Osteocyte (in vitro differentiated cells): ENCODE results near the gene ZNF675. TPM values are rescaled to one million over a fixed set of nuclear protein-coding genes. Genes with fewer than 3 reads are reported as not detected.
"Not testable (repeated sequence)": the region's sequence is repeated elsewhere in the genome, so short reads cannot be mapped to it uniquely, and the experiment has no call there.

Experiments
- DNase-seq: peaks from one replicate; pipeline ENCODE4 v3.0.0; 2021; ENCODE audit warnings: mixed read lengths; ENCODE audit not compliant: unreplicated experiment; ENCODE audit errors: extremely low spot score
- H3K27ac Mint-ChIP-seq: one replicate; pipeline ENCODE4 v1.8.0; 2021; ENCODE audit warnings: mild to moderate bottlenecking, mixed read lengths; ENCODE audit not compliant: unreplicated experiment
- H3K27me3 Mint-ChIP-seq: one replicate; pipeline ENCODE4 v1.8.0; 2021; ENCODE audit warnings: mixed read lengths; ENCODE audit not compliant: unreplicated experiment
- H3K36me3 Mint-ChIP-seq: one replicate; pipeline ENCODE4 v1.8.0; 2021; ENCODE audit warnings: mixed read lengths; ENCODE audit not compliant: unreplicated experiment
- H3K4me1 Mint-ChIP-seq: one replicate; pipeline ENCODE4 v1.8.0; 2021; ENCODE audit warnings: mixed read lengths; ENCODE audit not compliant: unreplicated experiment
- H3K4me3 Mint-ChIP-seq: one replicate; pipeline ENCODE4 v1.8.0; 2021; ENCODE audit warnings: mild to moderate bottlenecking, moderate library complexity, mixed read lengths; ENCODE audit not compliant: unreplicated experiment
- H3K9me3 Mint-ChIP-seq: one replicate; pipeline ENCODE4 v1.8.0; 2021; ENCODE audit warnings: mixed read lengths; ENCODE audit not compliant: unreplicated experiment
- total RNA-seq: library from RNA; stranded (reverse); gene quantifications from 2 replicates; pipeline ENCODE4 v1.2.1, GENCODE V29; 2021
- TF ChIP-seq, protein P1 (sequence below): fragments of 200-600 bp; sonication (generic); IDR thresholded peaks from 2 replicates; pipeline ENCODE4 v1.5.0; 2021; ENCODE audit warnings: antibody characterized with exemption, mild to moderate bottlenecking, moderate library complexity

The ZNF675 gene
- total RNA-seq, 1 donor from 2014 or later, result 8.2 TPM

DNA sequence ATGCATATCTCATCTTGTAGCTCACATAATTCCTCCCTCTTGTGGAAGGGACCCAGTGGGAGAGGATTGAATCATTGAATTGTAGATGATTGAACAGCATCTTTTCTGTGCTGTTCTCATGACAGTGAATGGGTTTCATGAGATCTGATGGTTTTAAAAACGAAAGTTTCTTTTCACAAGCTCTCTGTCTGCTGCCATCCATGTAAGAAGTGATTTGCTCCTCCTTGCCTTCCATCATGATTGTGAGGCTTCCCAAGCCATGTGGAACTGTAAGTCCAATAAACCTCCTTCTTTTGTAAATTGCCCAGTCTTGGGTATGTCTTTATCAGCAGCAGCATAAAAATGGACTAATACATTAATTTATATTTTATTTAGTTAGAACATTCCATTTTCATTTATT, 19.6 kb upstream of the ZNF675 start:
- Mint-ChIP-seq H3K4me3 (no peak overlapping the region), H3K27me3 (no peaks in the 10 kb centered on the region), H3K27ac (no peak overlapping the region), H3K9me3 (peaks cover 20% of the 10 kb centered on the region), H3K4me1 (no peaks in the 10 kb centered on the region), H3K36me3 (no peaks in the 10 kb centered on the region)
- DNase-seq, result no peak
- TF ChIP-seq, protein P1, sequence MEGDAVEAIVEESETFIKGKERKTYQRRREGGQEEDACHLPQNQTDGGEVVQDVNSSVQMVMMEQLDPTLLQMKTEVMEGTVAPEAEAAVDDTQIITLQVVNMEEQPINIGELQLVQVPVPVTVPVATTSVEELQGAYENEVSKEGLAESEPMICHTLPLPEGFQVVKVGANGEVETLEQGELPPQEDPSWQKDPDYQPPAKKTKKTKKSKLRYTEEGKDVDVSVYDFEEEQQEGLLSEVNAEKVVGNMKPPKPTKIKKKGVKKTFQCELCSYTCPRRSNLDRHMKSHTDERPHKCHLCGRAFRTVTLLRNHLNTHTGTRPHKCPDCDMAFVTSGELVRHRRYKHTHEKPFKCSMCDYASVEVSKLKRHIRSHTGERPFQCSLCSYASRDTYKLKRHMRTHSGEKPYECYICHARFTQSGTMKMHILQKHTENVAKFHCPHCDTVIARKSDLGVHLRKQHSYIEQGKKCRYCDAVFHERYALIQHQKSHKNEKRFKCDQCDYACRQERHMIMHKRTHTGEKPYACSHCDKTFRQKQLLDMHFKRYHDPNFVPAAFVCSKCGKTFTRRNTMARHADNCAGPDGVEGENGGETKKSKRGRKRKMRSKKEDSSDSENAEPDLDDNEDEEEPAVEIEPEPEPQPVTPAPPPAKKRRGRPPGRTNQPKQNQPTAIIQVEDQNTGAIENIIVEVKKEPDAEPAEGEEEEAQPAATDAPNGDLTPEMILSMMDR, result no peak

DNA sequence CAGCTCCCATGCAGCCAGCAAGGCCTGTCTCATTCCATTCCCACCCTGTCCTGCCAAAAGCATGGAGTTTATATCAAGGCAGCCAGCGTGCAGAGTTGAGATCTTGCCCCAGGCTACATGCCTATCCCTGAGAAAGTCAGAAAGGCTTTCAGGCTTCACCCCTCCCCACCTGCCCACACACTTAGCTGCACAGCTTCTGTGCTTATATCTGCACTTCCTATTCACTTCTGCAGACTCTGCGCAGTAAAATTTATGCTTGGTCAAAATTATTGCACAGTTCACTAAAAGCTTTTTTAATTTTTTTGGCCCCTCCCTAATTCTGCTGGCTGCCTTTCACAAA, 12.5 kb upstream of the ZNF675 start:
- no peak overlapping the region for H3K27ac Mint-ChIP-seq
- TF ChIP-seq, protein P1, result no peak
- peak; percentile 54 for DNase-seq
- H3K9me3 Mint-ChIP-seq, result peaks cover 35% of the 10 kb centered on the region
- H3K4me3 Mint-ChIP-seq, result no peak overlapping the region
- H3K4me1 Mint-ChIP-seq, result no peaks in the 10 kb centered on the region
- H3K36me3 Mint-ChIP-seq, result no peaks in the 10 kb centered on the region
- no peaks in the 10 kb centered on the region for H3K27me3 Mint-ChIP-seq

DNA sequence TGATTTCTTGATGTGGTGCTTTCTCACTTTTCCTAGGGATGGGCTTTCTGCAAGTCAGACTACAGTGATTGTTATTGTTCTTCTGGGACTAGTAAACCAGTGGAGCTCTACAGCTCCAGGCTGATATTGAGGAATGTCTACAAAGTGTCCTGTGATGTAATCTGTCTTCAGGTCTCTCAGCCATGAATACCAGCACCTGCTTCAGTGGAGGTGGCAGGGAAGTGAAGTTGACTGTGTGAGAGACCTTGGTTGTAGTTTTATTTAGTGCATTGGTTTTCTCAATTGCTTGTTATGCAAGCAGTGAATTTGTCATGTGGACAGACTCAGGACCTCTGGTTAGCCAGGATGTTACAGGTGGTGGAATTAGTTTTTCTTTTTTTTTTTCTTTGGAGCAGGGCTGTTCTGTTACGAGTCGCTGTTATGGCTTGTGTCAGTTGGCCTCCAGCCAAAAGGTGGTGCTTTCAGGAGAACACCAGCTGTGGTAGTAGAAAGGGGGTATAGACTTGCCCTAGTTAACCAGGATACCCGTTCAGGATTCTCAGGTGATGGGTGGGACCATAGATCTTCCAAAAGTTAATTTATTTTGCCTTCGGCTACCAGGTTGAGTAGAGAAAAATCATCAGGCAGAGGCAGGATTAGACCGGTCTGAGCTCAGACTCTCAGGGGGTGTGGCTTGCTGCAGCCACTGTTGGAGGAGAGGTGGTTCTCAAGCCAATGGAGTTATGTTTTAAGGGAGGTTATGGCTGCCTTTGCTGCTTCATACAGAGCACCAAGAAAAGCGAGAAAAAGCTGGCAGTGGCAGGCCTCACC, 11.9 kb upstream of the ZNF675 start:
- Mint-ChIP-seq H3K27me3 (no peaks in the 10 kb centered on the region), H3K36me3 (no peaks in the 10 kb centered on the region), H3K27ac (no peak overlapping the region), H3K4me3 (no peak overlapping the region), H3K4me1 (no peaks in the 10 kb centered on the region), H3K9me3 (peaks cover 35% of the 10 kb centered on the region)
- TF ChIP-seq, protein P1, result no peak
- DNase-seq, result peak; percentile 57

DNA sequence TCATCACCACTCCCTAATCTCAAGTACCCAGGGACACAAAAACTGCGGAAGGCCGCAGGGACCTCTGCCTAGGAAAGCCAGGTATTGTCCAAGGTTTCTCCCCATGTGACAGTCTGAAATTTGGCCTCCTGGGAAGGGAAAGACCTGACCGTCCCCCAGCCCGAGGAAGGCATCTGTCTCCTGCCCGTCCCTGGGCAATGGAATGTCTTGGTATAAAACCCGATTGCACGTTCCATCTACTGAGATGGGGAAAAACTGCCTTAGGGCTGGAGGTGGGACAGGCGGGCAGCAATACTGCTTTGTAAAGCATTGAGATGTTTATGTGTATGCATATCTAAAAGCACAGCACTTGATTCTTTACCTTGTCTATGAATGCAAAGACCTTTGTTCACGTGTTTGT, 5.9 kb upstream of the ZNF675 start:
- peaks cover 24% of the 10 kb centered on the region for H3K9me3 Mint-ChIP-seq
- H3K4me3 Mint-ChIP-seq, H3K27ac Mint-ChIP-seq, H3K27me3 Mint-ChIP-seq, H3K4me1 Mint-ChIP-seq, H3K36me3 Mint-ChIP-seq: not testable (repeated sequence)
- peak; percentile 21 for DNase-seq

DNA sequence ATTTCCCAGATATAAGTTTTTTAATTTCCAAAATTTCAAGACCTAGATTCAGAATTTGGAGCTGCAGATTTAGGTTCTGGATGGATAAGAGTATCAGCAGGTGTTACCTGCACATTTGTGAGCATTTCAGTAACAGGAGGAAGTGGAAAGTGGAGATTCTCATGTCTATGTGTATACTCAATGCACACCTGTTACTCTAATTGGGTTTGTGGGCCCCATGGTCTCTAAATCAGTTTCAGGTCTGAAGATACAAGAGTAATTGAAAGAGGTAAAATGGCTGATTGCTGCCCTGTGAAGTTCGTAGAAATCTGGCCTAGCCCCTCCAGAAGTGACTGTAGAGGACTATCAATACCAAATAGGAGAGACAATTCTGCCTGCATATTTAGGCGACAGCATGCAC, 13.9 kb downstream of the ZNF675 start:
- TF ChIP-seq, protein P1, result no peak
- Mint-ChIP-seq H3K27ac (no peak overlapping the region), H3K4me1 (peaks cover 2% of the 10 kb centered on the region), H3K27me3 (no peaks in the 10 kb centered on the region), H3K9me3 (peaks cover 34% of the 10 kb centered on the region), H3K36me3 (peaks cover 45% of the 10 kb centered on the region), H3K4me3 (no peak overlapping the region)
- DNase-seq, result no peak

DNA sequence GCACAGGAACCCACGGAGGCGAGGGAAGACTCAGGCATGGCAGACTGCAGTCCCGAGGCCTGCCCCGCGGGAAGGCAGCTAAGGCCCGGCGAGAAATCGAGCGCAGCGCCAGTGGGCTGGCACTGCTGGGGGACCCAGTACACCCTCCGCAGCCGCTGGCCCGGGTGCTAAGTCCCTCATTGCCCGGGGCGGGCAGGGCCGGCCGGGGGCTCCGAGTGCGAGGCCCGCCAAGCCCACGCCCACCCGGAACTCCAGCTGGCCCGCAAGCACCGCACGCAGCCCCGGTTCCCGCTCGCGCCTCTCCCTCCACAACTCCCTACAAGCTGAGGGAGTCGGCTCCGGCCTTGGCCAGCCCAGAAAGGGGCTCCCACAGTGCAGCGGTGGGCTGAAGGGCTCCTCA, 18.4 kb downstream of the ZNF675 start:
- H3K4me3 Mint-ChIP-seq, result not testable (repeated sequence)

More for the DNA sequence above, 18.4 kb downstream of the ZNF675 start:
- DNase-seq, result peak; percentile 62
- H3K27me3 Mint-ChIP-seq, H3K27ac Mint-ChIP-seq, H3K4me1 Mint-ChIP-seq: not testable (repeated sequence)
- Mint-ChIP-seq H3K9me3 (peaks cover 17% of the 10 kb centered on the region), H3K36me3 (peaks cover 40% of the 10 kb centered on the region)
